ENCODE data around the gene MGST3.
"Not testable (repeated sequence)": the region's sequence is repeated elsewhere in the genome, so short reads cannot be mapped to it uniquely, and the experiment has no call there.

The MGST3 gene

GRCh38 chr1:165695031-165695430 lies 64.0 kb downstream of the MGST3 start:
- DNase-seq (ENCODE audit: low read depth in 2 of 2, low spot score in 1 of 2): no peak

- DNase-seq (ENCODE audit: low read depth in 2 of 2, low spot score in 1 of 2): no peak
These were observed 65.6 kb downstream of the MGST3 start for GRCh38 chr1:165696625-165697100.

DNA sequence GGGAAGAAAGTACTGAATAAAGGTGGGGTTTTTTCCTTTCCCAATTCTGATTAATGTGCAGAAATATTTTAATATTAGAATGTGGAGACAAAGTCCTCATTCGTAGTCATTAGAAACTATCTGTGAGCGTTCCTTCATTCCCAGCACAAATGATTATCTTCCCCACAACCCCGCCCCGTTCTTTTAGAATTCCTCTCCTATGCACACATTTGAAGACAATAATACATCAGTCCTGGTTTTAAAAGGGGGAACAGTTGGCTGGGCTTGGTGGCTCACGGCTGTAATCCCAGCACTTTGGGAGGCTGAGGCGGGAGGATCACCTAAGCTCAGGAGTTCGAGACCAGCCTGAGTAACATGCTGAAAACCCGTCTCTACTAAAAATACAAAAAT lies 66.5 kb downstream of the MGST3 start:
- DNase-seq (ENCODE audit: low read depth in 2 of 2, low spot score in 1 of 2): no peak

DNA sequence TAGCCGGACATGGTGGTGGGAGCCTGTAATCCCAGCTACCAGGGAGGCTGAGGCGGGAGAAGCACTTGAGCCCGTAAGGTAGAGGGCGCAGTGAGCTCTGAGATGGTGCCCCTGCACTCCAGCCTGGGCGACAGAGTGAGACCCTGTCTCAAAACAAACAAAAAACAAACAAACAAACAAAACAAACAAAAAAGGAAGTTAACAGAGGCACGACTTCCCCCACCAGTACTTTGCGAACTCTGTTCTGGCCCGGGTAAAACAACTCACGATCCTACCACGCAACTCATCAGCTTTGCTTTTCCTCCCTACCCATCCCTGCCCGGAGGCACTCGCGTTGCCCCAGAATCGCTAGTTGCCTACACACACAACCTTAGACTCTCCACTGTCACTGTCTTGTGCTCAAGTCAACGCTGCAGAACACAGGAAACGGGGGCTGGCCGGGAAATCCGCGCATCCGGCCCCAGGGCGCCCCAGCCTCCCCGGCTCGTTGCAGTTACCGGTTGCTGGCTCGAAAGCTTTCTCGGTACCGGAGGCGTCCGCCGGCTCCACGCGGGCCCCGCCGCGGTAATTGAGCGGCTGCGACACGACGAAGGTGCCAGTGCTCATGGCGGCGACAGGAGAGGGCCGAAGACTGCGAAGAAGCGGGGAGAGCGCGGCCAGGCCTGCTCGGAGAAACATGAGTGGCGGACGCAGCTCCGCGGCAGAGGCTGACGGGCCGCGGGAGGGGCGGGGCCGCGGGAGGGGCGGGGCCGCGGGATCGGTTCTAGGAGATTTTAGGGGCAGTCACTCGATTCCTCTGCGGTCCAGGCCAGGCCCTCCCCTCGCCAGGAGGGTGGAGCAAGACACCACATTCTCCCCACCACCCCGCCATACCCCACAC lies 67.1 kb downstream of the MGST3 start, which contains the start of gene ALDH9A1:
Gene ALDH9A1 (minus strand): TSS at position 682 of the 880 bp plus-strand sequence. CDS start 4 bp downstream, at position 678.
- DNase-seq (ENCODE audit: low read depth in 2 of 2, low spot score in 1 of 2): peak; percentile 66 to 71

DNA sequence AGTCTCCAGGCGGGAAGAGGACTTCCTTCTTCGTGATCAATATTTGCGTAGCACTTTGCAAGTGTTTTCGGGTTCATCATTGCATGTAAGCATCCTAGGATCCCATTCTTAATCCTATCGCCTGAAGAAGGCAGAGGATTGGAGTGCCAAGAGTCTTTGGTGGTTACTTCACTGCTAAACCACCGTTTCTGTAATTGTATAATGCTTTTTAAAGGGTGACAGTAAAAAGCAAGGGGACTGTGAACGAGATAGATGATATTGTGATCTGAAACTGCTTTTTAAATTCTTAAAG lies 67.7 kb downstream of the MGST3 start:
- DNase-seq (ENCODE audit: low read depth in 2 of 2, low spot score in 1 of 2): no peak

DNA sequence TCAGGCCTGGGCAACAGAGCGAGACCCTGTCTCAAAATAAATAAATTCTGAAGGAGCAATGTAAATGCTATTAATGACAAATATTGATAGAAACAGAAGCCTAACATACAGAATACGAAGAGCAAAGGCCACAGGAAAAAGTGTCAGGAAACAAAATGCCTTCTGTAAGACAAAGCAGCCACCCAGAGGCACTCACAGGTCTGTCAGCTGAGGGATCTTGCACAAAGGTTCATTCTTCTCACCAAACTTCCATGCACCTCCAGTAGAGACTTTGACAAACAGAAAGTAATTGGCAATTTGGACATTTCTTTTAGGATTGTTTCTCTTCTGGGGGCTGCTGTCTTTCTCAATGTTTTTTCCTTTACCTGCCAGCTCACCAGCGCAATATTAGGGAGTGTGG lies 68.5 kb downstream of the MGST3 start:
- DNase-seq (ENCODE audit: low read depth in 2 of 2, low spot score in 1 of 2): no peak

DNA sequence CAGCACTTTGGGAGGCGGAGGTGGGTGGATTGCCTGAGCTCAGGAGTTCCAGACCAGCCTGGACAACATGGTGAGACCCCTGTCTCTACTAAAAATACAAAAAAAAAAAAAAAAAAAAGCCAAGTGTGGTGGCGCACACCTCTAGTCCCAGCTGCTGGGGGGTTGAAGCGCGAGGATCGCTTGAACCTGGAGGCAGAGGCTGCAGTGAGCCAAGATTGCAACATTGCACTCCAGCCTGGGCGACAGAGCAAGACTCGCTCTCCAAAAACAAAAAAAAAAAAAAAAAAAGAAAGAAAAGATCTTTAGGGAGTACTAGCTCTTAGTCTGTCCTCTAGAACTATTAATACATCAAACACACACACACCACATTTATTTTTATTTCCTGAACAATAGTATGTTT lies 70.9 kb downstream of the MGST3 start:
- DNase-seq (ENCODE audit: low read depth in 2 of 2, low spot score in 1 of 2): not testable (repeated sequence)

GRCh38 chr1:165703648-165704047 lies 72.6 kb downstream of the MGST3 start:
- DNase-seq (ENCODE audit: low read depth in 2 of 2, low spot score in 1 of 2): no peak
